HepG2 (cell line): ENCODE measurements around the gene ZBTB7C. TPM values are rescaled to one million over a fixed set of nuclear protein-coding genes. Genes with fewer than 3 reads are reported as not detected.

ENCODE experiments used
- ATAC-seq: fragments of 200-7000 bp; cut with Tn5 transposase; 3 replicates; pipeline ENCODE4 v1.9.1; 2020; ENCODE audit warnings: mild to moderate bottlenecking, moderate library complexity
- BruUV-seq: library from RNA; stranded (reverse); fragments of 400-500 nt; replicated peaks from 2 replicates; lab custom pipeline; 2021; lab: Mats Ljungman, UMichigan
- CTCF ChIA-PET: fragments of 300-600 bp; formaldehyde crosslinking; extraction: SDS; loops from one replicate; lab custom pipeline; 2021; ENCODE audit warnings: low total read pairs, inconsistent platforms, low intra/inter-chr PET ratio; lab: Yijun Ruan, JAX
- POLR2A ChIA-PET: fragments of 350-600 bp; sonication (Branson Sonifier 250); formaldehyde crosslinking; loops from one replicate; lab custom pipeline; 2020; ENCODE audit warnings: antibody characterized with exemption, inconsistent platforms; lab: Yijun Ruan, JAX
- DNase-seq: peaks from one replicate; pipeline ENCODE4 v3.0.0-alpha.2; 2015; ENCODE audit warnings: low spot score
- FAIRE-seq: peaks from 3 replicates; lab custom pipeline; 2011; peaks lifted over from hg19 to GRCh38; lab: Jason Lieb, UNC
- H2AFZ ChIP-seq: one replicate; pipeline ENCODE4 v1.6.1; 2011; ENCODE audit warnings: low read length, inconsistent platforms
- H3K27ac ChIP-seq: fragments of 300-600 bp; 3 replicates; pipeline ENCODE4 v1.8.0; 2011; ENCODE audit warnings: mixed run types, mild to moderate bottlenecking, mixed read lengths, low read length, inconsistent platforms; ENCODE audit not compliant: insufficient read depth; ENCODE audit errors: extremely low read length
- H3K27me3 ChIP-seq, 2 experiments: fragments of 200-600 bp in 1 of 2; 2 replicates in 1 of 2; 3 replicates in 1 of 2; pipeline versions ENCODE4 v1.6.0 to v1.8.0; 2011; ENCODE audit warnings: low read length in 2 of 2, mild to moderate bottlenecking in 2 of 2, moderate library complexity in 2 of 2, inconsistent platforms in 1 of 2; ENCODE audit not compliant: insufficient read depth in 2 of 2, control insufficient read depth in 1 of 2
- H3K36me3 ChIP-seq, 2 experiments: fragments of 200-600 bp in 1 of 2; replicated peaks in 1 of 2; 2 replicates in 1 of 2; 3 replicates in 1 of 2; pipeline versions ENCODE4 v1.5.1 to v1.8.0; 2011; ENCODE audit warnings: low read length in 2 of 2, inconsistent platforms in 1 of 2; ENCODE audit not compliant: insufficient read depth in 2 of 2, control insufficient read depth in 1 of 2
- H3K4me1 ChIP-seq: 2 replicates; pipeline ENCODE4 v1.5.1; 2012; ENCODE audit warnings: low read length, inconsistent platforms; ENCODE audit not compliant: insufficient read depth
- H3K4me2 ChIP-seq: 2 replicates; pipeline ENCODE4 v1.6.0; 2011; ENCODE audit warnings: low read depth, low read length, inconsistent platforms
- H3K4me3 ChIP-seq, 3 experiments: fragments of 200-600 bp in 1 of 3; sonication (generic), shearing (Covaris generic) in 1 of 3; replicated peaks in 1 of 3; 2 replicates each; pipeline ENCODE4 v1.5.1; 2011 to 2016; ENCODE audit warnings: low read length in 3 of 3, inconsistent platforms in 2 of 3, low read depth in 2 of 3, mild to moderate bottlenecking in 2 of 3, control low read depth in 1 of 3, mixed read lengths in 1 of 3; ENCODE audit not compliant: insufficient read depth in 1 of 3
- H3K79me2 ChIP-seq: one replicate; pipeline ENCODE4 v1.6.1; 2011; ENCODE audit warnings: low read length, inconsistent platforms; ENCODE audit not compliant: insufficient read depth
- H3K9ac ChIP-seq: 2 replicates; pipeline ENCODE4 v1.6.0; 2011; ENCODE audit warnings: mild to moderate bottlenecking, low read depth, low read length, inconsistent platforms; ENCODE audit not compliant: insufficient read depth
- H3K9me3 ChIP-seq: 2 replicates; pipeline ENCODE4 v1.5.1; 2012; ENCODE audit warnings: mild to moderate bottlenecking, low read length
- H4K20me1 ChIP-seq: 2 replicates; pipeline ENCODE4 v1.6.0; 2011; ENCODE audit warnings: inconsistent platforms, mild to moderate bottlenecking, low read length, moderate library complexity; ENCODE audit not compliant: insufficient read depth
- ELF4 ChIP-seq: sonication (generic); formaldehyde crosslinking; IDR thresholded peaks from 2 replicates; pipeline ENCODE4 v1.5.0; 2020; ENCODE audit warnings: missing genetic modification reagents, mild to moderate bottlenecking, moderate library complexity, borderline replicate concordance
- GMEB2 ChIP-seq: IDR thresholded peaks from 2 replicates; pipeline ENCODE4 v1.6.1; 2016; ENCODE audit warnings: missing biosample characterization, missing genetic modification reagents, low read depth
- HOXA9 ChIP-seq: sonication (generic); formaldehyde crosslinking; IDR thresholded peaks from 2 replicates; pipeline ENCODE4 v1.8.1; 2022; ENCODE audit warnings: missing genetic modification reagents, mild to moderate bottlenecking, moderate library complexity, borderline replicate concordance
- PAF1 ChIP-seq: IDR thresholded peaks from 2 replicates; pipeline ENCODE4 v1.6.1; 2016; ENCODE audit warnings: missing genetic modification reagents, missing compliant biosample characterization
- PRDM15 ChIP-seq: sonication (generic); formaldehyde crosslinking; IDR thresholded peaks from 2 replicates; pipeline ENCODE4 v1.4.0; 2020; ENCODE audit warnings: missing genetic modification reagents
- REST ChIP-seq, 2 experiments: IDR thresholded peaks; 2 replicates each; pipeline ENCODE4 v1.6.1; 2011 to 2012; ENCODE audit warnings: low read length in 2 of 2, borderline replicate concordance in 1 of 2, low read depth in 1 of 2, mild to moderate bottlenecking in 1 of 2, moderate library complexity in 1 of 2
- ZBTB1 ChIP-seq: sonication (generic); formaldehyde crosslinking; IDR thresholded peaks from 2 replicates; pipeline ENCODE4 v1.4.0; 2020; ENCODE audit warnings: missing genetic modification reagents, borderline replicate concordance
- ZNF281 ChIP-seq: sonication (generic); formaldehyde crosslinking; IDR thresholded peaks from 2 replicates; pipeline ENCODE4 v1.4.0; 2020; ENCODE audit warnings: missing genetic modification reagents, borderline replicate concordance
- WGBS: methylation state at CpG from one replicate; pipeline ENCODE4 v1.1.6; 2017; ENCODE audit warnings: low lambda C conversion rate; 5-methylcytosine and 5-hydroxymethylcytosine counted together
- in situ Hi-C: cut with HindIII; loops from 2 replicates; pipeline ENCODE4 v1.10.0; 2017; ENCODE audit warnings: low pct_unique_long_range_greater_than_20kb; ENCODE audit not compliant: extremely low pct_ligation_motif_present
- intact Hi-C: fragments of 100-400 bp; cut with micrococcal nuclease; formaldehyde crosslinking; loops from one replicate; pipeline ENCODE4 v1.10.0; 2022; ENCODE audit not compliant: unreplicated experiment
- polyA plus RNA-seq, 8 experiments: library from polyadenylated mRNA; depleted of rRNA in 3 of 8; stranded (reverse) in 7 of 8; unstranded in 1 of 8; fragments of >200 nt; fragmentation: Illumina TruSeq in 4 of 8; extraction: Trizol in 4 of 8; gene quantifications; 2 replicates each; pipeline versions ENCODE4 v1.2.1 to v1.2.3, GENCODE V29; 2011 to 2016; ENCODE audit warnings: low read depth in 4 of 8, missing spikeins in 1 of 8, mixed read lengths in 1 of 8; ENCODE audit not compliant: insufficient read depth in 1 of 8
- total RNA-seq, 5 experiments: library from RNA; depleted of rRNA; stranded (reverse); fragments of >200 nt; fragmentation: Illumina TruSeq; extraction: Trizol; gene quantifications; 2 replicates each; pipeline ENCODE4 v1.2.3, GENCODE V29; 2016; ENCODE audit warnings: low read depth in 1 of 5

ZBTB7C gene
- total and polyA plus RNA-seq, 2 of the 13 experiments (the other 11 are each of a cell fraction or from before 2014, with no cell fraction given), result 0.01 to 0.04 TPM

GRCh38 chr18:48168861-48169260, 240.3 kb downstream of the ZBTB7C start:
- 89% methylated on average over 2 of the region's 2 CpGs for WGBS
- peaks cover 0 to 19% of the 10 kb centered on the region in 2 experiments; a peak in 3 of 5 replicates for H3K27me3 ChIP-seq
- TF ChIP-seq ELF4 (CRISPR knock-in tag), result no peak
- no peak for TF ChIP-seq REST (IDR thresholded peaks at IDR 0.05; ENCODE audit: borderline replicate concordance in 1 of 2, low read depth in 1 of 2, low read length in 2 of 2)
- no peak for TF ChIP-seq PAF1 (CRISPR knock-in tag)
- no peak for TF ChIP-seq ZBTB1 (CRISPR knock-in tag)
- no peak for TF ChIP-seq HOXA9 (CRISPR knock-in tag)
- no peak for TF ChIP-seq ZNF281 (CRISPR knock-in tag)
- no peak for TF ChIP-seq PRDM15 (CRISPR knock-in tag)
- TF ChIP-seq GMEB2 (CRISPR knock-in tag), result no peak
- no peak overlapping the region for H2AFZ ChIP-seq
- FAIRE-seq (no peak), ATAC-seq (no peak), DNase-seq (no peak)
- no peaks in the 10 kb centered on the region for H3K9me3 ChIP-seq
- no peaks in the 10 kb centered on the region for H4K20me1 ChIP-seq
- POLR2A ChIA-PET, result no interaction called here
- H3K4me1 ChIP-seq, result peaks cover 52% of the 10 kb centered on the region
- no TSS peak for BruUV-seq
- in situ Hi-C loops (no loop called here), intact Hi-C loops (no loop called here)
- H3K9ac ChIP-seq, result no peak overlapping the region
- H3K79me2 ChIP-seq, result no peaks in the 10 kb centered on the region
- no peak overlapping the region for H3K4me2 ChIP-seq
- CTCF ChIA-PET, result no interaction called here
- no peak overlapping the region for H3K4me3 ChIP-seq
- no peaks in the 10 kb centered on the region for H3K36me3 ChIP-seq
- no peak overlapping the region for H3K27ac ChIP-seq
